ENCODE data around the gene APOM. TPM values are rescaled to one million over a fixed set of nuclear protein-coding genes. Genes with fewer than 3 reads are reported as not detected.

Gene APOM
- total RNA-seq, 1 donor from 2014 or later = 2.2 TPM

GRCh38 chr6:31640612-31641011, 15.1 kb upstream of the APOM start:
- Mint-ChIP-seq H3K27me3 (no peaks in the 10 kb centered on the region), H3K4me1 (no peaks in the 10 kb centered on the region), H3K36me3 (ENCODE audit: low read depth) (peaks cover 80% of the 10 kb centered on the region), H3K27ac (no peak overlapping the region), H3K4me3 (no peak overlapping the region), H3K9me3 (no peaks in the 10 kb centered on the region)
- CTCF ChIA-PET = no interaction called here
- POLR2A ChIA-PET = interaction anchor here (1.1 to 1.7 kb wide), 3 partner anchors 12 to 46 kb away, joined by 3 to 6 read pairs (median 4); partner anchors contain the start of gene BAG6
- intact Hi-C loops (cut with micrococcal nuclease) = no loop called here
- no peak for TF ChIP-seq CTCF (IDR thresholded peaks at IDR 0.05)
- DNase-seq (no peak), ATAC-seq (ENCODE audit: low read depth) (no peak)

- H3K9me3 Mint-ChIP-seq = no peaks in the 10 kb centered on the region
- H3K36me3 Mint-ChIP-seq (ENCODE audit: low read depth) = peaks cover 80% of the 10 kb centered on the region
Observed at GRCh38 chr6:31641370-31641769, 14.3 kb upstream of the APOM start.

GRCh38 chr6:31642798-31643570, 12.7 kb upstream of the APOM start:
- no peak for DNase-seq
- no peaks in the 10 kb centered on the region for H3K4me1 Mint-ChIP-seq
- peaks cover 81% of the 10 kb centered on the region for H3K36me3 Mint-ChIP-seq (ENCODE audit: low read depth)
- CTCF ChIA-PET = no interaction called here
- H3K4me3 Mint-ChIP-seq = no peak overlapping the region
- H3K27ac Mint-ChIP-seq = no peak overlapping the region
- no peak for TF ChIP-seq CTCF (IDR thresholded peaks at IDR 0.05)
- ATAC-seq (ENCODE audit: low read depth) = no peak
- intact Hi-C loops (cut with micrococcal nuclease) = no loop called here
- no peaks in the 10 kb centered on the region for H3K9me3 Mint-ChIP-seq
- no peaks in the 10 kb centered on the region for H3K27me3 Mint-ChIP-seq
- POLR2A ChIA-PET = interaction anchor here (0.6 to 1.6 kb wide), 6 partner anchors 8 to 844 kb away, joined by 3 to 4 read pairs (median 3); no protein-coding TSS in a partner anchor

More at GRCh38 chr6:31641370-31641769, 14.3 kb upstream of the APOM start:
- Mint-ChIP-seq H3K27me3 (no peaks in the 10 kb centered on the region), H3K4me3 (no peak overlapping the region), H3K4me1 (no peaks in the 10 kb centered on the region), H3K27ac (no peak overlapping the region)
- ATAC-seq (ENCODE audit: low read depth) (no peak), DNase-seq (no peak)
- TF ChIP-seq CTCF (IDR thresholded peaks at IDR 0.05) = no peak
- ChIA-PET POLR2A (interaction anchor here (1.1 kb wide), 1 partner anchor 45 kb away, joined by 3 read pairs; no protein-coding TSS in a partner anchor), CTCF (no interaction called here)
- intact Hi-C loops (cut with micrococcal nuclease) = no loop called here

GRCh38 chr6:31643818-31644454, 11.8 kb upstream of the APOM start:
- DNase-seq (no peak), ATAC-seq (ENCODE audit: low read depth) (no peak)
- H3K4me3 Mint-ChIP-seq = no peak overlapping the region
- TF ChIP-seq CTCF (IDR thresholded peaks at IDR 0.05) = no peak
- no peak overlapping the region for H3K27ac Mint-ChIP-seq
- no peaks in the 10 kb centered on the region for H3K9me3 Mint-ChIP-seq
- H3K4me1 Mint-ChIP-seq = peaks cover 2% of the 10 kb centered on the region
- H3K27me3 Mint-ChIP-seq = no peaks in the 10 kb centered on the region
- intact Hi-C loops (cut with micrococcal nuclease) = no loop called here
- peaks cover 84% of the 10 kb centered on the region for H3K36me3 Mint-ChIP-seq (ENCODE audit: low read depth)
- ChIA-PET POLR2A (interaction anchor here (0.6 to 1.1 kb wide), 3 partner anchors 19 to 55 kb away, joined by 3 to 4 read pairs (median 4); no protein-coding TSS in a partner anchor), CTCF (interaction anchor here (0.8 kb wide), 1 partner anchor 187 kb away, joined by 4 read pairs; no protein-coding TSS in a partner anchor)

GRCh38 chr6:31645325-31645724, 10.4 kb upstream of the APOM start:
- Mint-ChIP-seq H3K4me1 (peaks cover 8% of the 10 kb centered on the region), H3K9me3 (no peaks in the 10 kb centered on the region), H3K36me3 (ENCODE audit: low read depth) (peaks cover 86% of the 10 kb centered on the region), H3K27me3 (no peaks in the 10 kb centered on the region), H3K4me3 (no peak overlapping the region), H3K27ac (no peak overlapping the region)
- no peak for ATAC-seq (ENCODE audit: low read depth)
- intact Hi-C loops (cut with micrococcal nuclease) = no loop called here
- POLR2A ChIA-PET = no interaction called here
- no peak for DNase-seq
- TF ChIP-seq CTCF (IDR thresholded peaks at IDR 0.05) = no peak
- CTCF ChIA-PET = no interaction called here
